HG02885 (cell line): Measurements from ENCODE around the gene EPG5.

Experiments used
- ATAC-seq: cut with Tn5 transposase; IDR thresholded peaks from one replicate; pipeline ENCODE4 v1.9.1; 2021; ENCODE audit warnings: mild to moderate bottlenecking; ENCODE audit not compliant: unreplicated experiment, poor library complexity

The EPG5 gene

DNA sequence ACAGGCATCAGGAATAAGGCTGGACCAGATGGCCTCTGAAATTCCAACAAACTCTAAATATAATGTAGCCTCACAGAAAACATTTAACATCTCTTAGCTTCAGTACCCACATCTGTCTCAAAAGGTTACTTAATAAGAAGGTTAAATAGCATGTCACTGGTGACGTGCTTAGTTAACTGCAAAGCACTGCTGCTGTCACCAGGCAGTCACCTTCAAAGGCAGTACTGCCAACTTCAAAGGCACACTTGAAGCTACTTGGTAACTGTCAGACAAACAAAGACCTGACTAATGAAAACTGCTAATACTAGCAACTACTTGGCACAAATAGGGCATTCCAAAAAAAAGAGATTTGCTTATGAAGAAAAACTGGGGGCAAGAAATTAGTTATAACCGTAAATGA is 36.2 kb downstream of the EPG5 start:
- no peak for ATAC-seq

DNA sequence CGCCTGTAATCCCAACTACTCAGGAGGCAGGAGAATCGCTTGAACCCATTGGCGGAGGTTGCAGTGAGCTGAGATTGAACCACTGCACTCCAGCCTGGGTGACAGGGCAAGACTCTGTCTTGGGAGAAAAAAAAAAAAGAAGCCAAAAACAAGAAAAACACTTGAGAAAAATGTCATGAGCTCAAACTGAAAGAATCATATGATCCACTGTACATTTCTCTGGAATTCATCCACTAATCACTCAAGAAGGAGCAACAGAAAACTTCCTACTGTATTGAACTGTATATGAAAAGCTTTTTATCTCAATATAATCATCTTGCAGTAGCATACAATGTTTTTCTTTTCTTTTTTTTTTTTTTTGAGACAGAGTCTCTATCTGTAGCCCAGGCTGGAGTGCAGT is 40.4 kb downstream of the EPG5 start:
- no peak for ATAC-seq

DNA sequence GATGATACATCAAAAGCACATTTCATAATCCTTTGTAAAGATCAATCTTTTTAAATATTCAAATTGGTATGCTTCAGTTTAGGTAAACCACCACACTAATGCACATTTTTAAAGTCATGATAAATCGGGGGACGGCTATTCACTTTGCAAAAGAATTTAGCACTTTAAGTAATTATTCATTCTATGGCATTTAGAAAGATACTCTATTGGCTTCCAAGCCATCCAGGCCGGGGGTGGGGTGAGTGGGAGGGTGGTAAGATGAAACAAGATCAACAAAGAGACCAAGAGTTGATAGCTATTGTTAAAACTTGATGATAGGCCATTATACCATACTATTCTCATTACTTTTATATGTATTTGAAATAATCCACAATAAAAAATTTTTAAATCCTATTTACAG is 41.0 kb downstream of the EPG5 start:
- ATAC-seq = no peak

- no peak for ATAC-seq
These were observed 44.0 kb downstream of the EPG5 start for GRCh38 chr18:45923138-45923537.

GRCh38 chr18:45920367-45920766 is 46.8 kb downstream of the EPG5 start:
- no peak for ATAC-seq

DNA sequence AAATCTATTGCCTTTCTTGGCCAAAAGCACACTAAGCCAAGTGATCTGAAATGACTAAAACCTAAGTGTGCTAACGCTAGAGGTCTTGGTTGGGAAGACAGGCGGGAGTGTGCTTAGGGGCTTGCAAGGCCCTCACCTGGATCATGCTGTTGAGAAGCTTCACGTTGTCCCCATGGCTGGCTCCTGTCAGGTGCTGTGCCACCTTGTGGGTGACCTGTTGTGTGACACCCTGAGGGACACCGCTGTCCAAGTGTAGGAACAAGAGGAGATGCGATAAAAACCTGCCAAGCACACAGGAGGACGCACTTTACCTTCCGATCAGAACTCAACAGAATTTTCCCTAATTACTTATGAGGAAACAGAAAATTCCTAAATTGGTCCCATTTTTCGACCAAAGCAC is 50.8 kb downstream of the EPG5 start:
- ATAC-seq = no peak

- ATAC-seq = no peak
These were observed 53.9 kb downstream of the EPG5 start for GRCh38 chr18:45913276-45913675.

- ATAC-seq = peak; percentile 88
These were observed 56.6 kb downstream of the EPG5 start for GRCh38 chr18:45910405-45911023.

- no peak for ATAC-seq
These were observed 65.4 kb downstream of the EPG5 start for GRCh38 chr18:45901654-45902210.

DNA sequence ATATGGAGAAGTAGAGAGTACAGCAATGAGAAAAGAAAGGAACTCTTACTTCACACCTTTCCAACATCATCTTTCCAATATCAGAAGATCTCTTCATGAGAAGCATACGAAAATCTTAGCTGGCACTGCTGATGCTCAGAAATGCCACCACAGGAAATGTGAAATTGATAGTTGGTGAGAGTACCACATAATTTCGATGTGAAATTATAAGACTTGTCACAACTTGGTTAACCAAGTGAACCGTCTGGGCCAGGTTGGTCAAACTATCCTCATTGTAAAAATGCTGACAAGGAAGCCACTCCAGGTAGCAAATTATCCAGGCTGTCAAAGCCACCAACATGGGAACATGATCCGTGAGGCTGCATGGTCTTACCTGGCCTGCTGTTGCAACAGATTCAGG is 66.5 kb downstream of the EPG5 start:
- no peak for ATAC-seq

DNA sequence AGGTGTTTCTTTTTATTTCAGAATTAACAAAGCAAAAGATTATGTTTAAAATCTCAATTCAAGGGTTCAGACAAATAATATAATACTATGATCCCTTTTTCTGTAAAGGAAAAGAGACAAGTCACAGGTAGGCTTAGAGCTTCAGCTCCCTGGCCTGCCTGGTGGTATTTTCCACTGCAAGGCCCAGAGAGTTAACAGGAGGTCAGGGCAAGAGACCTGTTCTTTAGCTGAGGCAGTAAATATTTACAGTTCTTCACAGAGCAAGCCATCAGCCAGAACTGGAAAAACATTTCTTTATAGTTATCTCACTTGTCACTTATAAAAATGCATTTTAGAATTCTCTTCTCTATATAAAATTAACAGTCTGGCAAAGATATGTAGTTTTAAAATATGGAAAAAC is 70.1 kb downstream of the EPG5 start:
- no peak for ATAC-seq

DNA sequence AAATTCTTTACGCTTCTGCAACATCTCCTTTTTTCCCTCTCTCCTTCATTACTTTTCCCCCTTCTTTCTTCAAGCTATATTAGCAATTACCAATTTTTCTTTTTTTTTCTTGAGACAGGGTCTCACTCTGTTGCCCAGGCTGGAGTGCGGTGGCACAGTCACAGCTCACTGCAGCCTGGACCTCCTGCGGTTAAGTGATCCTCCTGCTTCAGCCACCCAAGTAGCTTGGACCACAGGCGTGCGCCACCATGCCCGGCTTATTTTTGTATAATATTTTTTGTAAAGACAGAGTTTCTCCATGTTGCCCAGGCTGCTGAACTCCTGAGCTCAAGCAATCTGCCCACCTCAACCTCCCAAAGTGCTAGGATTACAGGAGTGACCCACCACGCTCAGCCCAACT is 70.7 kb downstream of the EPG5 start:
- no peak for ATAC-seq

DNA sequence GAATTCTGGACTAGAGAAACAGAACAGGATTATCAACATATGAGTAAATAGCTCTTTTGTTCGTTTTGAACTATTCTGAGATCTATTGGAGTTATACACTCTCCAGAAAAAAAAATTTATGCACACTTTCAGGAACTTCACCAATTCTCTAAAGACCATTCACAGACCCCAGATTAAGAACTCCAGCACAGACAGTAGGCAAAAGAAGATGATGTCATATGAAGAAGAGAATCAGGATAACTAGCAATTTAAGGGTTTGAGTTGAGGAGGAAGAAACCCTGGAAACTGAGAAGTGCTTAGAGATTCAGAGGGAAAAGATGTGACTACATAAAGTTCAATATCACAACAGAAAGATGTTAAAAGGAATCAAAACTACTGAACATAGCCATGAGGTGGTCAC is 71.8 kb downstream of the EPG5 start:
- ATAC-seq = no peak

DNA sequence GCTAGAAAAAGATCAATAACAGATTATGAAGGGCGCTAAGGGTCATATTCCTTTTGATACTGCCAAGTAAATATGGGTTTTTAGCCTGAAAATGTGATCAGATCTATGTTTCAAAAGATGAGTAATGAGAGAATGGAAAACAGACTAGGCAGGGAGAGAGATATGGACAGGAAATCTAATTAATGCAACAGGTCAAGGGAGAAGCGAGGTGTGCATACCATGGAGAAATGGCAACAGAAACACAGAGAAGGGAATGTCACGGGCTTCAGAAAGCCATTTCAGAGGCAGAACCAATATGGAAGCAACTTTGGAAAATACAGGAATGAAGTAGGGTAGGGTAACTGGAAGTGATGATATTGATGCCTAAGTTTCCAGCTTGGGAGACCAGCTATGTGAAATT is 72.3 kb downstream of the EPG5 start:
- no peak for ATAC-seq

GRCh38 chr18:45891806-45892205 is 75.3 kb downstream of the EPG5 start:
- no peak for ATAC-seq

DNA sequence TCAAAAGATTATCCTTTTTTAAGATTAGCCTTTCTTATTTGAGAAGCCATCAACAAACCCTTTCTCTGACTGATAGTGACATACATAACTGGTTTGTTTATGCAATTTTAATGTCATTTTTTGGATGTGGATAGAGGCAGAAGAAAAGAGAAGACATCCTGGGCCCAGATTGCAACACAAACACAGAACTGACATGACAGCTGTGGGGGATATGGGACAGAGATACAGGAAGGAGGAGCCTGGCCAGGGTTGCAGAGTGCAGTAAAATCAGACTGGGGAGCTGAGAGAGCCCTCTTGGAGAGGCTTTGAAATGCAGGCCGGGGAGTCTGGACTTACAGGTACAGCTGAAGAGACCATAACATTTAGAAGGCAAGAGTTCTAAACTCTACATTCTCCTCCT is 76.5 kb downstream of the EPG5 start:
- ATAC-seq = no peak

DNA sequence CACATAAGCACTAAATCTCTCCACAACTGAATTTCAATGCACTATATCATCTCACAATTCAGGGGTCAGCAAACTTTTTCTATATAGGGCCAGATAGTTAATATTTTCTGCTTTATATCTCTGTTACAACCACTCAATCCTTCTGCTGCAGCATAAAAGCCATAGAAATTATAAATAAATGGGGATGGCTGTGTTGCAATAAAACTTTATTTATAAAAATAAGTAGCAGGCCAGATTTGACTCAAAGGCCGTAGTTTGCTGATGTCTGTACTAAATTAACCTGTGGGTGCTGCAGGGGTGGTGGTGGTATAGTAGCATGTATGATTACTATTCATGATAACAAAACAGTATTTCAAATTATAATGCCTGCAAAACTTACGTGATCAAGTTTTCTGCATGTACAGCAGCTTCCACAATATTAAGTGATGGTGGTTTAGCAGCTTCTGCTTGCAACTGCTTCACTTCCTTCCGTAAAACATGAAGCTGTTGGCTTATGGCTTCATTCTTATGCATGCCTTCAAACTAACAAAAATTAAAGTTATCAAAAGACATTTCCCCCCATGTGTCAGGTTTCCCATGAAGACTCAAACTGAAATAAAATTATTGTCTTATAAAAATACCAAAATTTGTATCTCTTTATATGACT is 77.6 kb downstream of the EPG5 start:
- no peak for ATAC-seq

DNA sequence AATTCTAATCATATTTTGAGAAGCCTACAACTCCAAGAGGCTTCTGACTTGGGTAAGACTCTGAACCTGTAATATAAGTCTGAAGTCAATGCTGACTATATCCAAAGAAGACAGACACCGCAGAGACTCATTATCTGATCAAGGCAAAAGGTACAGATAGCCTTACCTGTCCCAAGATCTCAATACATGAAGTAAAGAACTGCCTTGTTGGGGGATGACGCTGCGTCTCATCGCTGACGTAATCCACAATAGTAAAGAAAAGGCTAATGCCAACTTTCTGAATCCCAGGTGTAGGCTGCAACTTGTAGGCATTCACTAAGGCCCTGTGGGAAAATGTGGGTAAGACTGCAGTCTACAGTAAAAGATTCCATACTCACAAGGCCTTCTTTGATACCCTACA is 79.5 kb downstream of the EPG5 start:
- ATAC-seq = no peak

- ATAC-seq = no peak
These were observed 86.1 kb downstream of the EPG5 start for GRCh38 chr18:45880876-45881558.

DNA sequence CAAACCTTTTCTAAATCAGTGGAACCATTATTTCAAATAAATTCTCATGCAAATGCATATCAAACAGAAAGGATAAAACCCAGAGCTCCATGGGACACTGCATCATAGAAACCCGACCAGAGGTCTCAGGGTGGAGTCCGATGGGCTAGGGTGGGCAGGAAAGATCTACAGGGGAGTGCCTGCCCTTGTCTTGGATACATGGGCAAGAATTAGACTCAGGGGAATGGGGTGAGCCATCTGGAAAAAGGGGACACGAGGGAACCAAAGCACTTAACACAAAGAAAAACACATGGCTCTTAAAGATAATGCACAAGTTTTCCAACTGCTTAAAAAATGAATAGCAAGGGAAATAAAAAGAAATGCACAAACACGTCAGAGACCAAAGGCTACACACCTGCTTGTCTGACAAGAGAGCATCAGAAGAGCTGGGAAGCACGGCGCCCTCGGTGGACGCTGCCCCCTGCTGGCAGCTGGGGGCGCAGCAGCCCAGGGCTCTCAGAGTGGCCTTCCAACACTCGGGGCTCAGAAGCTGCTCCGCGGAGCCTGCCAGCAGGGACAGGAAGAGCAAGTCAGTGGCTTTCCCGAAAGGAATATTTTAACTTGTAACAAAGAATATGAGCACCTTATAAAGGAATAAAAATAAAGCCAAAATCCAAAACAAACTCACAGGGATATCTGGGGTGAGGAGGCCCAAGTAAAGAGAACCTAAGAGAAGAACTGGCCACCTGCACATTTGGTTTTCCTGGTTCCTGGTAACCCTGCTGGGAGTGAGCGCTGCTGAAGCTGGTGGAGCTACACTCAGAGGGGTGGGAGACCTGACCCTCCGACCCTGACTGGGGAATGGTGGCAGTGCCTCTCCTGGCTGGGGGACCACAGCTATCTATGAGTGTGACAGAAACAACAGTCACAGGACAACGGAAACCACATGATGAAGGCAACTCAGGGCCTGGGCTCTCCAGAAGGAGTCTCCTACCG is 87.2 kb downstream of the EPG5 start:
- peak; percentile 92 for ATAC-seq
